Heart right ventricle (tissue), 16 donors: ENCODE results near the gene CLPSL1. TPM values are rescaled to one million over a fixed set of nuclear protein-coding genes. Genes with fewer than 3 reads are reported as not detected.

Source experiments
- ATAC-seq, 8 donors: fragments of 200-7000 bp; cut with Tn5 transposase; one replicate each; pipeline ENCODE4 v1.9.1; 2020; ENCODE audit warnings: mild to moderate bottlenecking in 8 of 8, moderate library complexity in 8 of 8, moderate number of reproducible peaks in 1 of 8
- DNase-seq, 2 donors: peaks; one replicate each; pipeline ENCODE4 v3.0.0-alpha.2; 2020
- H3K27ac ChIP-seq, 10 donors: fragments of 200-600 bp; sonication (generic) in 2 of 10; one replicate each; pipeline versions ENCODE4 v1.5.0 to v1.8.0; 2020 to 2022; ENCODE audit warnings: mild to moderate bottlenecking in 3 of 10
- H3K27me3 ChIP-seq, 7 donors: fragments of 200-600 bp; one replicate each; pipeline ENCODE4 v1.8.0; 2021 to 2022; ENCODE audit warnings: mild to moderate bottlenecking in 2 of 7
- H3K36me3 ChIP-seq, 9 donors: fragments of 200-600 bp; sonication (generic) in 1 of 9; one replicate each; pipeline versions ENCODE4 v1.5.0 to v1.8.0; 2020 to 2022; ENCODE audit warnings: mild to moderate bottlenecking in 2 of 9
- H3K4me1 ChIP-seq, 9 donors: fragments of 200-600 bp; sonication (generic) in 1 of 9; one replicate each; pipeline versions ENCODE4 v1.5.0 to v1.8.0; 2020 to 2022; ENCODE audit warnings: mild to moderate bottlenecking in 4 of 9
- H3K4me3 ChIP-seq, 10 donors: fragments of 200-600 bp; sonication (generic) in 2 of 10; one replicate each; pipeline versions ENCODE4 v1.5.0 to v1.8.0; 2020 to 2022; ENCODE audit warnings: mild to moderate bottlenecking in 7 of 10, moderate library complexity in 2 of 10
- H3K9me3 ChIP-seq, 11 donors: fragments of 200-600 bp in 10 of 11; sonication (generic) in 2 of 11; one replicate each; pipeline versions ENCODE4 v1.5.0 to v1.8.0; 2013 to 2022; ENCODE audit warnings: mild to moderate bottlenecking in 2 of 11, control low read depth in 1 of 11, moderate library complexity in 1 of 11
- CTCF ChIP-seq, 9 donors: fragments of 200-600 bp; sonication (generic) in 2 of 9; IDR thresholded peaks; one replicate each; pipeline versions ENCODE4 v1.5.0 to v1.8.0; 2021 to 2022; ENCODE audit warnings: antibody characterized with exemption in 9 of 9, mild to moderate bottlenecking in 5 of 9, moderate library complexity in 1 of 9
- WGBS, 2 donors: extraction: QIAGEN DNeasy Blood & Tissue Kit; methylation state at CpG; one replicate each; pipeline ENCODE4 v1.1.7; 2013; ENCODE audit warnings: inconsistent platforms in 1 of 2; 5-methylcytosine and 5-hydroxymethylcytosine counted together
- intact Hi-C, 10 donors: fragments of 100-400 bp; cut with DNase I; formaldehyde crosslinking; loops; one replicate each; pipeline versions ENCODE4 v1.11.1 to v1.14.2; 2022
- polyA plus RNA-seq, 2 donors: library from polyadenylated mRNA; stranded (reverse); fragments of 200-250 nt; gene quantifications; one replicate each; pipeline ENCODE4 v1.2.3, GENCODE V29; 2013
- total RNA-seq, 10 donors: library from RNA; stranded (reverse); fragmentation: NEBNext Ultra II Directional in 3 of 10; extraction: Animal tissue kit (Norgen Biotek cat#: 25700) in 3 of 10; gene quantifications; one replicate each; pipeline versions ENCODE4 v1.2.1 to v1.2.4, GENCODE V29; 2021 to 2023
- donor health status: Arrhythmogenic right ventricular cardiomyopathy.
- donor health status: ischemic (EF 13 %, LVEDD 7.1; RV severe dilation, severe dysfunction).
- donor health status: healthy with polysubstance abuse.
- donor health status: DM: no; HTN: yes; CAD: no.
- donor health status: DM: no; HTN: no; CAD: no.
- donor health status: ischemic (EF 25% LVEDD 6.9; RV normal size, moderate dysfunction).
- donor health status: ischemic (EF 25% LVEDD 5.7; RV mildly dilated, moderate dysfunction).
- donor health status: healthy.
- donor health status: DM: yes; HTN: yes; CAD: no.
- donor health status: Ischemic cardiomyopathy.
- donor health status: ischemic (EF 35%, LVEDD 5.7; RV mildly dilated, moderate dysfunction).
- donor health status: nonischemic (EF 11% LVEDD 7.7; RV severe dilation, severe dysfunction).
- donor health status: DM: yes; HTN: yes; CAD: no.
- donor health status: PGD.
- donor health status: ischemic (EF 29% LVEDD 5.4; RV normal size, mild dysfunction).
- donor health status: nonischemic (EF 23%, LVEDD 6.1; RV moderate dilation, normal function).

Gene CLPSL1
- total and polyA plus RNA-seq, 12 donors, result not detected

DNA sequence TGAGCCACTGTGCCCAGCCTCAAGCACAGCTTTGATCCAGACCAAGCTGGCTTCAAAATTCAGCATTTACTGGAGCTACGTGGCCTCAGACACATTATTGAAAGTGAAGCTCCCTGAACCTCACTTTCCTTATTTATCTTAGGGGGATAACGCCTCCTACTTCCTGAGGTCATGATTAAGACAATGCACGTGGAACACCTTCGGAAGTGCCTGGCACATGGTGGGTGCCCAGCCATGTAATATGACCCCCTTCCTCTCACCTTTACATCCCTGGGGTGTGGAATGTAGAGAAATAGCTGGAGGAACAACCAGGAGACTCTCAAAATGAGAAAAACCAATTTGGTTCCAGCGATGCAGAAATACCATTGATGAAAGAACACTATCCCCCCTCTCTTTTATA is 17.9 kb downstream of the CLPSL1 start:
- Histone ChIP-seq H3K27me3 (peaks cover 0 to 22% (median 3%) of the 10 kb centered on the region in 7 donors), H3K27ac (no peak overlapping the region), H3K9me3 (no peaks in the 10 kb centered on the region), H3K4me3 (no peak overlapping the region), H3K4me1 (no peaks in the 10 kb centered on the region), H3K36me3 (no peaks in the 10 kb centered on the region)
- WGBS, 2 donors, result 58 to 71% methylated on average over 5 of the region's 5 CpGs
- no peak for DNase-seq
- intact Hi-C loops, result loop anchor here in 3 of 10 donors (1.0 kb wide), 2 partner anchors 10 to 11 kb away; no protein-coding TSS in a partner anchor
- no peak for ATAC-seq
- TF ChIP-seq CTCF (IDR thresholded peaks at IDR 0.05), result no peak

GRCh38 chr6:35801148-35801547 is 20.3 kb downstream of the CLPSL1 start:
- DNase-seq (no peak), ATAC-seq (no peak)
- intact Hi-C loops, result no loop called here
- no peak for TF ChIP-seq CTCF (IDR thresholded peaks at IDR 0.05)
- no peak overlapping the region for H3K4me3 ChIP-seq
- no peaks in the 10 kb centered on the region for H3K36me3 ChIP-seq
- no peaks in the 10 kb centered on the region for H3K9me3 ChIP-seq
- peaks cover 0 to 5% (median 0%) of the 10 kb centered on the region in 9 donors for H3K4me1 ChIP-seq
- H3K27ac ChIP-seq, result no peak overlapping the region
- 63 to 64% methylated on average over 3 of the region's 3 CpGs for WGBS, 2 donors
- peaks cover 0 to 29% (median 17%) of the 10 kb centered on the region in 7 donors for H3K27me3 ChIP-seq

DNA sequence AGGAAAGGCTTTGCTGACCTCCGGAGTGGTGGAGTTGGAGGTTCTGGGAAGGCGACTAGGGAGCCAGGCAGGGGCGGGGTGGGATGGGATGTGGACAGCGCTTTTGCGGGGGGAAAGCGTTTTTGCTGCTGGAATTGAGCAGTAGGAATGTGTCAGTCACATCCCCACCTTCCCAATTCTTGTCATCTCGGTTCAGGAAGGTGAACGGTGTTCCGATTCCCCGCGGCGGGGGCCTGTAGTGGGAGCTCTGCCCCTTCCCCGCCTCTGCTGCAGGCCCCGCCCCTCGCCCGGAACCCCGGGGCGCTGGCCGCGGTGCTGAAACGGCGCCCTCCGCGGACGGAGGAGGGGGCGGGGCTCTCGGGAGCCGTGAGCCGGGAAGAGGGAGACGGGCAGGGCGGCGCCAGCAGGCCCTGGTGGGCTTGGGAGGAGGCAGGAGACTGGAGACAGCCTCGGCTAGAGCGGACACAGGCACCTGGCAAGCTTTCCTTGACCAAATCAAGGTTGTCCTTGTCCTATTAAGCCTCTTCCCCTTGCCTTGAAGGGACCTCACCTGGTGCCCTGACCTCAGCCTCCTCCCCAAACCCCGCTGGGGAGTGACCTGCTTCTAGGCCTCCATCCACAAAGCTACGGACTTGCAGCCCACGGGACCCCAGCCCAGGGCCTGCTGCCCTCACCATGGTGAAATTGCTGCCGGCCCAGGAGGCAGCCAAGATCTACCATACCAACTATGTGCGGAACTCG is 24.3 kb downstream of the CLPSL1 start, which contains the start of gene LHFPL5:
LHFPL5 (plus strand) TSS at position 357 of the 741 bp plus-strand sequence; CDS start at position 676, 319 bp downstream.
- ATAC-seq (peak; percentile 76 to 93 (median 87)), DNase-seq (peak; percentile 16 to 48)
- intact Hi-C loops, result loop anchor here in 1 of 10 donors (2.0 kb wide), 1 partner anchor 56 kb away; no protein-coding TSS in a partner anchor

DNA sequence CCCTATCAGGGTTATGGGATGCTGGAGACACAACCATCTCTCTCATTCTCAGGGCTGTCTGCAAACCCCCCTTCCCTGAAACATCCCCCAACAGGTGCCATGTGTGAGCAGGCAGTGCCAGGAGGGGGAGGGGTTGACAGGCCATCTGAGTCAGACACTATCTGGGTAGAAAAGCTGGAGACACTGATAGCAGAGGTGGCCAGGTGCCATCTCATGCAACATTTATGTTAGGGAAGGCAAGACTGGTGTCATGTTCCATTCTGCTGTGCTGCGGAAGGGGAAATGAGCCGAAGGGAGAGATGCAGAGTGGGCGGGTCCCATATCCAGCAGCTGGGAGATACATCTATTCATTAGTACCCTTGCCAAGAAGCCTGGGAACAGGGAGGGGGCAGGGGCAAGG is 27.9 kb downstream of the CLPSL1 start:
- H3K27me3 ChIP-seq, result peaks cover 0 to 57% (median 21%) of the 10 kb centered on the region in 7 donors
- intact Hi-C loops, result no loop called here
- no peak overlapping the region for H3K4me3 ChIP-seq
- peaks cover 0 to 8% (median 0%) of the 10 kb centered on the region in 9 donors for H3K4me1 ChIP-seq
- WGBS, 2 donors, result 44 to 65% methylated on average over 3 of the region's 3 CpGs
- TF ChIP-seq CTCF (IDR thresholded peaks at IDR 0.05), result no peak
- H3K9me3 ChIP-seq, result no peaks in the 10 kb centered on the region
- no peak overlapping the region for H3K27ac ChIP-seq
- no peak for ATAC-seq
- H3K36me3 ChIP-seq, result no peaks in the 10 kb centered on the region
- no peak for DNase-seq

More for the DNA sequence above, 24.3 kb downstream of the CLPSL1 start, which contains the start of gene LHFPL5:
- Histone ChIP-seq H3K27me3 (peaks cover 0 to 55% (median 21%) of the 10 kb centered on the region in 7 donors), H3K9me3 (no peaks in the 10 kb centered on the region), H3K27ac (no peak within 1 kb of the TSS), H3K4me3 (peak within 1 kb of the TSS in 8 of 10 donors; percentile 12 to 44 (median 30)), H3K36me3 (no peaks in the 10 kb centered on the region), H3K4me1 (peaks cover 0 to 5% (median 0%) of the 10 kb centered on the region in 9 donors)
- WGBS, 2 donors, result 13% methylated on average over 39 to 40 of the region's 40 CpGs
- no peak for TF ChIP-seq CTCF (IDR thresholded peaks at IDR 0.05)
